GM21825 (cell line): ENCODE measurements around the gene GPR107.

Experiments
- ATAC-seq: cut with Tn5 transposase; IDR thresholded peaks from one replicate; pipeline ENCODE4 v1.9.1; 2021; ENCODE audit warnings: mild to moderate bottlenecking, moderate library complexity; ENCODE audit not compliant: unreplicated experiment

Gene GPR107

DNA sequence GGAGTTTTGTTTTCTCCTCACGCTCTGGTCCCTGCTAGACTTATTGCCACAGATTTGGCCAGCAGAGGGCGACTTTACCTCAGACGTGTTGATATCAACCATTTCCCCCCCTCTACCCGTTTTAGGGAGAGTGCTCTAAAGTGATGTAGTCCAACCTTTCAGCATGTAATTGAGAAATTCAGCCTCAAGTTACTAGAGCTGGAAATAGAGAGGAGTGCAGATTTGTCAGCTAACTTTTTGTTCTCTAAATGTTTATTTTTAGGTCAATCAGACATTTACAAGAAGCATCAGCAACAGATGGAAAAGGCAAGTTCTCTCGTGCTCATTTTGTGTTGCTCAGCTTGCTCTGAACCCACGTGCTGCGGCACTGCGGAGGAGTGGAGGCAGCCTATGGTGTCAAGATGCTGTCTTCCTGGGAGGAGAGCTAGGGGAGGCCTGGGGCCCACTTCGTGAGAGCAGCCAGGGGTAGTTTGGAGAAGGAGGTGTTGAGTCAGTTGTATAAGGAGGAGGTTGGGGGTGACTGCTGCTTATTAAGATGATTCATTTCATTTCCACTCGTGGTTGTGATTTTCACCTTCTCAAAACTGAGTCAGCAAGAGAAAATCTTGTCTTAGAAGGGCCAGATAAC lies 53.6 kb downstream of the GPR107 start:
- no peak for ATAC-seq

- ATAC-seq: no peak
These were observed 54.2 kb downstream of the GPR107 start for GRCh38 chr9:130107955-130108354.

- ATAC-seq: no peak
These were observed 56.5 kb downstream of the GPR107 start for GRCh38 chr9:130110166-130110565.

GRCh38 chr9:130110596-130111021 lies 56.9 kb downstream of the GPR107 start:
- no peak for ATAC-seq

DNA sequence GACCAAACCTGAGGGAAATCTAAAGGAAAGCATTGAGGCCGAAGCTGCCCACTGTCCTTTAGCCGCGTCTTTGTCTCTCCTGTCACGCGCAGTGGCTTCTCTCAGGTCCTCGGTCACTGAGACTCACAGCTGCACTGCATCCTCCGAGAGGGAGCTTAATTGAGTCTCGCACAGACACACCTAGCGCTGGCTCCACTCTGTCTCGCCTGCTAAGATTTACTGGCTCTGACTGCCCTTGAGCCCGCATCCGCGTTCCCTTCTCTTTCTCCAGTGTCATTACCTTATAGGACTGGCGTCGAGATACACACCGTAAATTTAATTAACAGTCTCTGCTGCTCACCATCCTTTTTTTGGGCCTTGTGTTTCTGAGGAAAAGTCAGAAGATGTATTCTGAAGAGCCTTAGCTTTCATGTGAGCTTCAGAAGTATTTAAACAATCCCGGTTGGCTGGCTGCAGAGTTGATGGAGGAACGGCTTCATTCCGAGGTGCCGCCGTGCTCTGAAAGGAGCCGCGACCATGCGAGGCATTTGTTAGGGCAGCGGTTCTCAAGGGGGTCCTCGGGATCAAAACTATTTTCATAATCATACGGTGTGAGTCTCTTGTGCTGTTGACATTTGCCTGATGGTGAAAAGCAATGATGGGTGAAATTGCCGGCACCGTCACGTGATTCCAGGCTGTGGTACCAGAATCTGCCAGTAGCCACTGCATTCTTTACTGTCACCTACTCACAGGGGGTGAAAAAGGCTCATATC lies 58.3 kb downstream of the GPR107 start:
- ATAC-seq: no peak

DNA sequence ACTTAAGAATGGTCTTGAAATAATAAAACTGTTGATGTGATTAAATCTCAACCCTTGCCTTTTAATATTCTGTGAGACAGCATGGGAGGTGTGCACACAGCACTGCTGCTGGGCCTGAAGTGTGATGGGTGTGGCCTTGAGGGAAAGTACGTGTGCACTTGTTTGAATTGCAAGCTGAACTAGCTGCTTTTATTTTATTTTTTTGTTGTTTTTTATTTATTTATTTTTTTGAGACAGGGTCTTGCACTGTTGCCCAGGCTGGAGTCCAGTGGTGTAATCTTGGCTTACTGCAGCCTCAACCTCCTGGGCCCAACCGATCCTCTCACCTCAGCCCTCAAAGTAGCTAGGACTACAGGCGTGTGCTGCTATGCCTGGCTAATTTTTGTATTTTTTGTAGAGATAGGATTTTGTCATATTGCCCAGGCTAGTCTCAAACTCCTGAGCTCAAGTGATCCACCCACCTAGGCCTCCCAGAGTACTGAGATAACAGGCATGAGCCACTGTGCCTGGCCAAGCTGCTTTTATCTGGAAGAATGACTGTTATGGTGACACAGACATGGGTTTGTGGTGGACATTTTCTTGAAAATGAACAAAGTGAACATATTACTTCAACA lies 58.9 kb downstream of the GPR107 start:
- ATAC-seq: no peak

GRCh38 chr9:130114741-130115140 lies 61.0 kb downstream of the GPR107 start:
- ATAC-seq: no peak

- ATAC-seq: no peak
These were observed 62.6 kb downstream of the GPR107 start for GRCh38 chr9:130116346-130116745.

GRCh38 chr9:130117376-130117775 lies 63.7 kb downstream of the GPR107 start:
- ATAC-seq: no peak

- ATAC-seq: no peak
These were observed 64.3 kb downstream of the GPR107 start for GRCh38 chr9:130117816-130118632.

DNA sequence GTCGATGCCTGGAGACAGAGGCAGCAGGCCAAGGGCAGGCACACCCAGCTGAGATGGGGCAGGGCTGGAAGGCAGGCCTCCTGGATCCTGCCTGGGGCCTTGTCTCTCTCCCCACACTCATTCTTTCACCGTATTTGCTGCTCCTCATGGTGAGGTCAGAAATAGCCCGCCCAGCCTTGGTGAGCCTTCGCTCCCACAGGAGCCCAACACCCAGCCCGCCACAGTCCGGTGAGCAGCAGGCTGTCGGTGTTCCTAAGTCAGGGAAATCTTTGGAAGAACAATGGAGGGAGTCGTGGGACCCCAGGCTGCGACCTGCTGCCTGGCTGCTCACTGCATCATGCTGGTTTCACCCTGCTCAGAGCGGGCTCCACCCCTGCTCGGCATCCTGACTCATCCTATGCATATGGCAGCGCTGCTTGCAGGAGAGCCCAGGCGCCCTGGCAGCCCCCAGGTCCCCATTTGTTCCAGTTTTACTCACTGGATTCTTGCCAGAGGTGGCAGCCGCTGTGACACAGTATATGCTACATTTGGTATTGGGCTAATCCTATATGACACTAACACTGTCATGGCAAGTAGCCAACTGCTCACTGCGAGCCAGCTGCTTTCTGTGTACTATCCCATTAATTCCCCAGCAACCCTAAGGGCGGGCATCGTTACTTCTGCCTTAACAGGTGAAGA lies 65.3 kb downstream of the GPR107 start:
- ATAC-seq: no peak

DNA sequence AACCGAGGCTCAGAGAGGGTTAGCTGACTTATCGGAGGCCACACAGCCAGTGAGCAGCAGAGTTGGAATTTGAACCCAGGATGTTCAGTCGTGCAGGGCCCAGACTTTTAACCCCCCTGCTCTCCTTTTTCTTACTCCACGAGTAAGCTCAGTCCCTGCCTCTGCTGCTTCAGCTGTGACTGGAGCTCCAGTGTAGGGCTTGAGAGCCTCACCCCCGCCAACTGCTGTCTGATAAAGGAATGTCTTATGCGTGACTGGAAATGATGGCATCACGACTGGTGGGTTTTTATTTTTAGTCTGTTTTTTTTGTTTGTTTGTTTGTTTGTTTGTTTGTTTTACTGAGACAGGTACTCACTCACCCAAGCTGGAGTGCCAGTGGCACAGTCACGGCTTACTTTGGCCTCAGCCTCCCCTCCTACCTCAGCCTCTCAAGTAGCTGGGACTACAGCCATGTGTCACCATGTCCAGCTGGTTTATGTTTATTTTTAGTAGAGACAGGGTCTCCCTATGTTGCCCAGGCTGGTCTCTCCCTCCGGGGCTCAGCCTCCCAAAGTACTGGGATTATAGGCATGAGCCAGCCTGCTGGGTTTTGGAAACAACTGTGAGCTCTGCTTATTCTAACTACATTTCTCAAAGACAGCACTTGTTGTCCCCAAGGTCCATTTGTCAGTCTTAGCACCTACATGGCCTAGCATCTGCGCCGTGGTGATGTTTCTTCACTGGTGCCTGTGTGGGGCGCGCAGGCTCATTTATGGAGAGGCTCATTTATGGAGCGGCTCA lies 66.0 kb downstream of the GPR107 start:
- no peak for ATAC-seq

DNA sequence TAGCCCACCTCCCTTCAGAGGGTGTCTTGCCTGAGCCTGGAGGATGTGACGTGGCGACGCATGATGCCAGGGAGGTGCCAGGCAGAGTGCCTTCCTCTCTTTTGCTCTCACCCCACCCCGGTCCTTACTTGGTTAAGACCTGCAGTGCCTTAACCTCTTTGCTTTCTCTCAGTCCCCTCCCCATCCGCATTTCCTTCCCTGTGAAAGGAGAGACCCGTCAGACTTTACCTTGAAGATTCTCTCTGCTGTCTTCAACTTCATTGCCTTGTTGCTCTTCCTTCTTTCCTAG lies 66.5 kb downstream of the GPR107 start:
- ATAC-seq: no peak

DNA sequence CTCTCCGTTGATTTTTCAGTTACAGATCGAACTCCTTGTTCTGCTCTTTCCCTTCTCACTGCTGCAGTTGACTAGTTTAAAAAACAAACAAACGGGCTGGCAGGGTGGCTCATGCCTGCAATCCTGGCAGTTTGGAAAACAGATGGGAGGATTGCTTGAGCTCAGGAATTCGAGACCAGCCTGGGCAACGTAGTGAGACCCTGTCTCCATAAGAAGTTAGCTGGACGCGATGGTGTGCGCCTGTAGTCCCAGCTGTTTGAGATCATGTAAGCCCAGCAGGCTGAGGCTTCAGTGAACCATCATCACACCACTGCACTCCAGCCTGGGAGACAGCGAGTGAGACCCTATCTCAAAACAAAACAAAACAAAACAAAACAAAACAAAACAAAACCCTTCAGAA lies 67.1 kb downstream of the GPR107 start:
- ATAC-seq: no peak

DNA sequence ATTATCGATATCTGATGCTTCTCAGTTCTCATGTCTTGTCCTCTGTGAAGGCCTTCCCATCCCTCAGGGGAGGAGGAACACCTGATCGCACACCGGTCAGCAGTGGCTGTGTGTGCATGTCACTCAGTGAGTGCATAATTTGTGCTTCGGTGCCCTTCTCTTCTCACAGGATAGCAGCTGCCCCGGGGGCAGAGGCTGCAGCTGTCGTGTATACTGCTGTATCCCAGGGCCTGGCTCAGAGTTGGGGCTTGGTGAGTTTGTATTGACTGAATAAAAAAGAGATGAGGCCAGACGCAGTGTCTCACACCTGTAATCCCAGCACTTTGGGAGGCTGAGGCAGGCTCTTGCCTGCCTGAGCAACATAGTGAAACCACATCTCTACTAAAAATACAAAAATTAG lies 68.8 kb downstream of the GPR107 start:
- ATAC-seq: no peak

- no peak for ATAC-seq
These were observed 70.6 kb downstream of the GPR107 start for GRCh38 chr9:130124085-130124860.

GRCh38 chr9:130126721-130127433 lies 73.2 kb downstream of the GPR107 start:
- ATAC-seq: no peak

- ATAC-seq: peak; percentile 66
These were observed 74.5 kb downstream of the GPR107 start for GRCh38 chr9:130128251-130128650.
